Measurements from ENCODE around the gene FA2H.
"Not testable (repeated sequence)": the region's sequence is repeated elsewhere in the genome, so short reads cannot be mapped to it uniquely, and the experiment has no call there.

Gene FA2H

GRCh38 chr16:74724820-74725549, 49.6 kb downstream of the FA2H start:
- DNase-seq, result peak in 55 of 56 donors; percentile 59 to 98 (median 91)

GRCh38 chr16:74723256-74723655, 51.4 kb downstream of the FA2H start:
- no peak for DNase-seq

DNA sequence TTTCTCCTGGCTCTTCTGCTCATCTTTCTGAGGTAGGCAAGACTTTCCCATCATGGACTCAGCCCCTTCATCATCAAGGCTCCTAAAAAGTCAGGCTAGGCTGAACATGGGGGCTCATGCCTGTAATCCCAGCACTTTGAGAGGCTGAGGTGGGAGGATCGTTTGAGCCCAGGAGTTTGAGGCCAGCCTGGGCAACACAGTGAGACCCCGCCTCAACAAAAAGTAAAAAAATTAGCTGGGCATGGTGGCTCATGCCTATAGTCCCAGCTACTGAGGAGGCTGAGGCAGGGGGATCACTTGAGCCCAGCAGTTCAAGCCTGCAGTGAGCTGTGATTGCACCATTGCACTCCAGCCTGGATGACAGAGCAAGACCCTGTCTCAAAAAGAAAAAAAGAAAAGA, 52.5 kb downstream of the FA2H start:
- DNase-seq, result not testable (repeated sequence)

GRCh38 chr16:74721716-74722115, 52.9 kb downstream of the FA2H start:
- DNase-seq, result no peak

DNA sequence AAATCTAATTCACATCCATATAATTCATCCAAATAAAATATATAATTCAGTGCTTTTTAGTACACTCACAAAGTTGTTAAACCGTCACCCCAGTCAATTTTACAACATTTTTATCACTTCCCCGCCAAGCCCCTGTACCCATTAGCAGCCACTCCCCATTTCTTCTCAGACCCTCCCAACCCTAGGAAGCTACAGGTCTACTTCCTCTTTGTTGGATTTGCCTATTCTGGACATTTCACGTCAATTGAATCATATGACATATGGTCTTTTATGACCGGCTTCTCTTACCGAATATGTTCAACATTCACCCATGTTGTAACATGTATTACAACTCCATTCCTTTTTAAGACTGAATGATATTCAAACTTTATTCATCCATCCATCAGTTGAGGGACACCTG, 54.0 kb downstream of the FA2H start:
- DNase-seq, result no peak

DNA sequence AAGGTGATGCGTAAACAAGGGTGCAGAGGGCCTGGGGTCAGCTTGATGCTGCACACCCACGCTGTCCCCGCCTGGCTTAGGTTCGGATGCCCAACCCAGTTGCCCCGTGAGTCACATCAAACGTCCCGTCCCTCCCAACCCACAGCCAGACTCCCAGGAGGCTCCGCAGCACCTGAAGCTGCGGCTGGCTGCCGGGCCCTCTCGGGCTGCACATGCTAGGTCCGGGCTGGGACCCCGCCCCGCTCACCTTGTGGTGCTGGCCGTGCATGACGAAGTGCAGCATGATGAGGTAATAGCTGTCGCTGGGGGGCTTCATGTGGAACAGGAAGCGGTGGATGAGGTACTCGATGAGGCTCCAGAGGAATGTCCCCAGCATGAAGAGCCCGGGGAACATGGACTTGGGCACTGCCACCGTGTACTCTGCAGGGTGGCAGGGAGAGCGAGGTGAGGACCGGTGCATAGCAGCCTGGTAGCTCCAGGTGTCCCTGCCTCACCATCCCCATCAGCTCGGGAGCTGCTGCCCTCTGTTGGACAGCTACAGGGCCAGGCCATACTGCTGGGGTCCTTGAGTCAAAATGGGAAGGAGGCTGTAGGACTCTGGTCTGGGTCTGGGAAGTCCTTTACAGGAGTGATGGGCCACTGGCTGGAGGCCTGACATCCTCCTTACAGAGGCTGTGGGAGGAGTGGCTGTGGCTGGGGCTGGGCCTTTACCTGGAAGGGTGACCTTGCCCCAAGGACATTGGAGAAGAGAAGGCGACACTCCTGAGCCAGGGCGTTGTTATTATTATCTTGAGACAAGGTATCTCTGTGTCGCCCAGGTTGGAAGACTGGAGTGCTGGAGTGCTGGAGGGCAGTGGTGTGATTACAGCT, 55.6 kb downstream of the FA2H start:
- DNase-seq, result no peak

- no peak for DNase-seq
Observed at GRCh38 chr16:74718140-74718539, 56.5 kb downstream of the FA2H start.

DNA sequence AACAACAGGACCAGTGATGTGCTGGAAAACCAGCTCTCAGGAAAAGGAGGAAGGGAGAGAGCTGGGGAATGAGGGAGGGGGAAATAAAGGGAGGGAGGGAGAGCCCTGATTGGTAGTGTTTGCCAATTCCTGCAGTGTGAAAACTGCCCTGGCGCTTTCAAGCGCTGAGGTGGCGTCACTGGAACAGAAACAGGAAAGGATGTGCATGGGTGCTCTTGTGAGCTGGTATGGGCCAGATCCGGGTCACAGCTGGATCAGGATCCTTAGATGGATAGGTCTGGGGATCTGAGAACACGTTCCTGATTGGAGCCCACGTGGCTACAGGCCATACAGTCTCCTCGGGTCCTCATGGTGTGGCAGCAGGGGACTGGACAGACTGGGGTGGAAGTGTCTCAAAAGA, 57.3 kb downstream of the FA2H start:
- DNase-seq, result no peak

DNA sequence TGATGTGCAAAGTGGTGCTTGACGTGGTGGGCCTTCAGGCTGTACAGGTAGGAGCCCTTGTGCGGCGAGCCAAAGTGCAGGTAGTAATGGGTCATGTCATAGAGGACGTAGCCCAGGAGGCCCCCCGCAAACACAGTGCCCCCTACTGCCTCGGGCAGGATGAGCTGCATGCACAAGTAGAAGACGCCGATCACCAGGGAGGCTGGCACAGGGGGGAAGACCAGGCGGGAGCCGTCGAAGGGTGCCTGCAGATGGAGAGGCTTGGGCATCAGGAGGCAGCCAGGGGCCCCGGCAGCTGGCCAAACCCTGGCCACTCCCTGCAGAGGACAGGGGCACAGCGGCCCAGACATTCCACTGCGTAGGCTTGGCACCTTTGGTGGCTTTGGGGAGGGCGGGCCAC, 58.3 kb downstream of the FA2H start:
- no peak for DNase-seq

DNA sequence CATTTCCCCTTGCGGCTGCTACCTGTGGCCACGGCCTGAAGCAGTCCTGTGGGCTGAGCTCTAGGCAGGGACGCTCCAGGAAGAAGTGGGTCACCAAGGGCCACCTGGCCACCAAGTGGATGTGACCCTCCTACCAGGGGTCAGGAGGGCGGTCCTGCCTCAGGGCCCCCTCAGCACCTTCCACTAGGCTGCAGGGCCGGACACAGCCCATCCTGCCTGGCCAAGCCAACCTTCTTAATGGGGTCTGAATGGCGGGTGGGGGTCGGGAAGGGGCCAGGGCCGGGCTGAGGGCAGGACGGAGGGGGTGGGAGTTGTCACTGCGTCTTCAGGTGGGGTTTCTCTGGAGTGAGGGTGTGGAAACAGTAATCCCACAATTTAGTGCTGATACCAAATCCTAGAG, 60.7 kb downstream of the FA2H start:
- no peak for DNase-seq

GRCh38 chr16:74713325-74713724, 61.3 kb downstream of the FA2H start:
- DNase-seq, result peak in 4 of 56 donors; percentile 13 to 27 (median 16)

GRCh38 chr16:74711938-74712337, 62.7 kb downstream of the FA2H start:
- DNase-seq, result no peak

DNA sequence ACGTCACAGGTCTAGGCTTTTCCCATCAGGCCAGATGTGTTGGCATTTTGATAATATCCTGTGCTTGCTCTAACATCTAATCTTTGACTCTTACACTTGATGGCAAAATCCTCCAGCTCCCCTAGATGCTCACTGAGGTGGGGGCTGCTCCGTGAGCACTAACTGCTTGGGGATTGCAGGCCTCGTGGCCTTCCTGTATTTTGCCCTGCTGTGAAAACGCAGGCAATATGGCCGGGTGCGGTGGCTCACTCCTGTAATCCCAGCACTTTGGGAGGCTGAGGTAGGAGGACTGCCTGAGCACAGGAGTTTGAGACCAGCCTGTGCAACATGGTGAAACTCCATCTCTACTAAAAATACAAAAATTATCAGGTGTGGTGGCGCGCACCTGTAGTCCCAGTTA, 64.2 kb downstream of the FA2H start:
- no peak for DNase-seq

DNA sequence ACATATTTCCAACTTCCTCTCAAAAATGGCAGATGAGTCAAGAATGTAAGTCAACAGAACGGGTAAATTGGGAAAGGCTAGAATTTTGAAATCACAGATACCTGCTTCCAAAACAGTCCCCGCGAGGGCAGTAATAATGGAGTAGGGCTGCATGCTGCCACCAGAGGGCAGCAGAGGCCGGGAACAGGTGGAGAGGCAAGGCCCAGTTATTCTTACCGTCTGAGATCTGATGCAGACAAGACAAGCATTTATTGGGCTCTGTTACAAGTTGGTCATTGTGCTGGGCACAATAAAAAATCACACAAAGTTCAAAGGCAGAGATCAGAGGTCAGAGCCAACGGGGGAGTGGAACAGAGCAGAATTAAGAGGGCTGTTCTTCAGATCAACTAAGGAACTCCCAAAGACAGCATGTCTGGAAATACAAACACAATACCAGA, 65.2 kb downstream of the FA2H start:
- peak in 55 of 56 donors; percentile 33 to 91 (median 73) for DNase-seq

- DNase-seq, result peak in 6 of 56 donors; percentile 7 to 45 (median 16)
Observed at GRCh38 chr16:74700438-74701225, 74.0 kb downstream of the FA2H start, which contains the start of gene MLKL. MLKL (minus strand) TSS chr16:74700862; CDS start chr16:74695757, 5,105 bp downstream.

DNA sequence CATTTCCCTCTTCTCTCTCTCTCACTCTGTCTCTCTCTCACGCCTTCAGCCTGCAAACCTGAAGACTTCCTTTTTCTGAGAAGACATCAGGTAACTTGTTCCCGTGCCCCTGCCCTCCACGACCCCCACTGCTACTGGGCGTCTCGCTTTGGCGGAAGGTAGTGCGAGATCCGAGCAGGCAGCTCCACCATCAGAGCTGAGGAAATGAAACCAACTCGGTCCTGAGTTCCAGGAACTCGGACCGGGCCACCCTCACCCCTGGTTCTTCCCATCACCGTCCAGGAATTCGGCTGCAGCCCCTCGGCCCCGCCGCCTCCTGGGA, 74.5 kb downstream of the FA2H start:
- no peak for DNase-seq

DNA sequence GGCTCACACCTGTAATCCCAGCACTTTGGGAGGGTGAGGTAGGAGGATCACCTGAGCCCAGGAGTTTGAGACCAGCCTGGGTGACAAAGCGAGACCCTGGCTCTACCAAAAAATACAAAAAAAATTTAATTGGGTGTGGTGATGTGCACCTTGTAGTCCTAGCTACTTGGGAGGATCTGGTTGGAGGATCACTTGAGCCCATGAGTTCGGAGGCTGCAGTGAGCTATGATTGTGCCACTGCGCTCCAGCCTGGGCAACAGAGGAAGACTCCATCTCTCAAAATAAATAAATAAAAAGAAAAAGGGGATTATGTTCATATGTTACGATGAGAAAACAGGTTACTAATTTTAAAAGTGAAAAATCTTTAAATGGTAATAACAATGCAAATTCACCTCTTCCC, 75.0 kb downstream of the FA2H start:
- DNase-seq, result no peak

DNA sequence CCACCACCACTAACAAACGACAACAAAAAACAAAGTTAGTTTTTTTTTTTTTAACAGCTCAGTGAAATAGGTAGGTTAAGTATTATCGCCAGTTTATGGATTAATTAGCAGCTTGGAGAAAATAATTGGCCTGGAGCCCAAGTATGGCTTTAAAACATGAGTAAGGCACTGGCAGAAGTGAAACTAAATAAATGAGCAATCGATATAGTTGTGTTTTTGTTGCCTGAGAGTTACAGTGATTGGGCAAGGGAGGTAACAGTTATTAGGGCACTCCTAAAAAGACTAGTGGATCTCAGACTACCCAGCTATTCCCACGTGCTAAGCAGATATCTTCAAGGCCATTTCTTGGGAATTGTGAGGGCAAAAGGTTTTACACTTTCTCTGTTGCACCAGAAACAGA, 76.4 kb downstream of the FA2H start:
- DNase-seq, result no peak

DNA sequence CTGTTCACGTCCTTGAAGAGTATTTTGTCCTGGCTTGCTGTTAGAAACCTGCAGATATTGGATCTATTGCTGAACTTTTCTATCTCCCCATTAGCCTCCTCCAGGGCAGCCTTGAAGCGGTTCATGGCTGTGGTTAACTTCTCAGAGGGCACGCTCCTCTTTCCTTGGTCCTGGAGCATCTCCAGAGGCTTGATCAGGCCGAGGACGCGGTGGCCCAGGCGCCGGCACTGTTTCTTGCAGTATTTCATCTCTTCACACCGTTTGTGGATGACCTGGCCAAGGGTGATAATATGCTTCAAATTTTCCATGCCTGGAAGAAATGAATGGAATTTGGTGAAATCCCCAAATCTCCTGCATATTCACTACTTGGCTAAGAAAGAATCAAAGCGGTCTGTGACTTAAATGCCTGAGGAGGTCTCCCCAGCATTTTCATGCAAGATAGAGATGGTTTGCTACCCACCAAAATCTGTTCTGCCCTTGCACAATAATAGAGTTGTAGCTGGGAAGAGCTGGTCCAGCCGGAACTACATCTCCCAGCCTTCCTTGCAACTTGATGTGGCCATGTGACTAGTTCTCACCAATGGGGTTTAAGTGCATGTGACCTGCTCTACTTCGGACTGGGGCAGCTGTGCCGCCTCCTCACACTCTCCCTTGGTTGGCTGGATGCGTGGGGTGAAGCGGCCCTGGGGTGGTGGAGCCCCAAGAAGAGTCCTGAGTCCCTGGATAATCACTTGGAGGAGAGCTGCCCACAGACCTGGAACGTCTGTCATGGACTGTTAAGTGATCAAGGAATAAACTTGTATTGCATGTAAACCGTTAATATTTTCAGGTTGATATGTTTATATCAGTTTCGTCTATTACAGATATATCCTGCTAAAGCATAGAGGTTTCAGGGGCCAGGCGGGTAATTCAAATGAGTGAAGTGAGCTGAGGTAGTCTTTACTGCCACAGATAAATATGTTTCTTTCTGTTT, 78.9 kb downstream of the FA2H start:
- peak; percentile 25 to 96 (median 74) for DNase-seq

- no peak for DNase-seq
Observed at GRCh38 chr16:74691093-74691855, 83.3 kb downstream of the FA2H start.
